HG03066 (cell line): ENCODE measurements around the gene LGMN.

Experiments
- ATAC-seq: cut with Tn5 transposase; IDR thresholded peaks from one replicate; pipeline ENCODE4 v1.9.1; 2021; ENCODE audit warnings: low read depth; ENCODE audit not compliant: unreplicated experiment

Gene LGMN

DNA sequence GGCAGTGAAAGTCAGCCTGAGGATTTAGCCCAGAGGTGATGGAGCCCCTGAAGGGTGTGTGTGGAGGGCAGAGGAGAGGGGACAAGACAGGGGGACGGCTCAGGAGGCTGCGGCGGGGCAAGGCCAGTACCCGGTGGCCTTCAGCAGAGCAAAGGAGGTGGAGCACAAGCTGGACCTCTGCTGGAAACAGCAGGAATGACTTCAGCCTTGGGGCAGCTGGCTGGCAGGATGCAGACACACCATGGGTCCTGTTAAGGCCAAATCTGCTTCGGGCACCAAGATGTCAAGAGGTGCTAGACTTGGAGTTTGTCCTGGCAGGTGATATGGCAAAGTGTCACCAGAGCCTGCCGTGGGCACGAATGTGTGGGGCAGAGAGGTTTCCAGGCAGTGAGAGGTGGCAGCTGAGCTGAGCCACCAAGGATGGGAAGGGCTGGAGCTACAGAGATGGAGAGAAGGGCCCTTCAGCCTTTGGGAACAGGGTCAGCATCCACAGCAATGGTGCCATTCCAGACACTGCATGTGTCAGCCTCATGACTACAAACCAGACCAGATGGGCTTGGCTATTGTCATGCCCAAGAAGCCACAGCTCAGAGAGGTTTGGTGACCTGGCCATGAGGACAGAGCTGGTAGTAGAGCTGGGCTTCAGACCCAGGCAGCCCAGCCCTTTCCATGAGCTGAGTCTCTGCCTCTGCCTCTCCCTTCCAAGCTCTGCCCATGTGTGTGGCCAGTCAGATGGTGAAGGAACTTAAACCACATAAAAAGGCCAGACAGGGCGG, 91.9 kb downstream of the LGMN start:
- no peak for ATAC-seq

DNA sequence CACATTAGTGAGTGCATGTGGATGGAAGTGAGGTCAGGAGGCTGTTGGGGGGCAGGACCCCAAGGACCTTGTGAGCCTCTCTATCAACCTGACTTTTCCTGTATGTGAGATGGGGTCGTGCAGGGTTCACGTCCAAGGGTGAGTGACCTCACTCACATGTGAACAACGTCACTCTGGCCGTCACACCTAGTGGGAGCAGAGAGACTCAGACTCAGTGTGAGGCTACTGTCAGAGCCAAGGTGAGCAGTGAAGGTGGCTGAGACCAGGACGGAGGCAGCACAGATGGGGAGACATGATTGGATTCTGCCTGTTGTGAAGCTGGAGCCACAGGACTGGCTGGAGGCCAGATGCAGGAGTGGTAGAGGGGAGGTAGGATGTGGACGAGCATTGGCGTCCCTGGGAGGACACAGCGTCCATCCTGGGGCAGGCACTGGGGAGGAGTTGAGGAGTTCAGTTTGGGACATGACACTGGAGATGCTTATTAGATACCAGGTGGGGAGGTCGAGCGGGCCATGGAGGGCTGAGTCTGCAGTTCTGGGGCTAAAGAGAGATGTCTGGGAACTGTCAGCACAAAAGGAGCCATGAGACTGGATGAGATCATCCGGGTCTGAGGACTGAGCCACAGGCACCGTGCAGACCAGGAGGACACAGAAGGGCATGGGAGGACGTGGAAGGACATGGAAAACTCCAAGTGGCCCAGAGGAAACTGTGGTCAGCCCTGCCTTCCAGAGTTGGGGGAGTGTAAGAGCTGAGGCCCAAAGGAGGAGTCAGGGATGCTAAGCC, 92.8 kb downstream of the LGMN start:
- no peak for ATAC-seq

DNA sequence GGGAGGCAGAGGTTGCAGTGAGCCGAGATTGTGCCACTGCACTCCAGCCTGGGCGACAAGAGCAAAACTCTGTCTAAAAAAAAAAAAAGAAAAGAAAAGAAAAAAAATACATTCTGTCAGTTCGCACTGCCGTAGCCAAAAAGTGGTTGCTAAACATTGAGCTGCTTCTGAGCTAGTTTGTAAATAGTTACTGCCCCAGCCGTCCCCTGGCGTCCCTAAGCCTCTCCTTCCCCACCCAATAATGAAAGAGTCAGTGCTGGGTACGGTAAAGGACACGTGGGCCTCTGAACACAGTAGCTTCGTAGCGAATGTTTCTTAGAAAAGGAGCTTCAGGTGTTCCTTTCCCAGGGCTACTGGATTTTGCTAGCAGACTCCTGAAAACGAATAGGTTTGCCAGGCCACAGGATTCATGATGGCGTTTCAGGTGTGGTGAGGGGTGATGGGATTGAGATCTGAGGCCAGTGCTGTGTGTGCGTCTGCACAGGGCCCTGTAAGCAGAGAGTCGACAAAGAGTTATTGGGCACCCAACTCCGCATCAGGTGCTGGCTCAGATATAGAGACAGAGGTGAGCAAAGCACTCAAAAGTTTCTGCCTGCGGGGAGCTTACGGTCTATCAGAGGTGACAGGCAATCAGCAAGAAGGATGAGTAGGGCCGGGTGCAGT, 94.1 kb downstream of the LGMN start:
- no peak for ATAC-seq
